Esophagus muscularis mucosa (tissue), 4 donors: ENCODE data around the gene NTN5. TPM values are rescaled to one million over a fixed set of nuclear protein-coding genes. Genes with fewer than 3 reads are reported as not detected.

Experiments used
- DNase-seq: peaks from one replicate; pipeline ENCODE4 v3.0.0-alpha.2; 2017; ENCODE audit errors: extremely low spot score
- H3K27ac ChIP-seq, 4 donors: fragments of 200-600 bp; sonication (generic); replicated peaks in 1 of 4; 1 replicate in 3 of 4; 2 replicates in 1 of 4; pipeline ENCODE4 v1.5.1; 2016 to 2019; ENCODE audit warnings: mild to moderate bottlenecking in 1 of 4
- H3K27me3 ChIP-seq, 4 donors: fragments of 200-600 bp; sonication (generic); one replicate each; pipeline versions ENCODE4 v1.5.1 to v1.6.0; 2016 to 2019
- H3K36me3 ChIP-seq, 4 donors: fragments of 200-600 bp; sonication (generic); one replicate each; pipeline ENCODE4 v1.5.1; 2016 to 2019
- H3K4me1 ChIP-seq, 4 donors: fragments of 200-600 bp; sonication (generic); one replicate each; pipeline ENCODE4 v1.5.1; 2016 to 2019
- H3K4me3 ChIP-seq, 4 donors: fragments of 200-600 bp; sonication (generic); 1 replicate in 2 of 4; 2 replicates in 2 of 4; pipeline ENCODE4 v1.5.1; 2016 to 2019; ENCODE audit warnings: mild to moderate bottlenecking in 4 of 4, moderate library complexity in 1 of 4
- H3K9me3 ChIP-seq, 4 donors: fragments of 200-600 bp; sonication (generic); 1 replicate in 3 of 4; 2 replicates in 1 of 4; pipeline ENCODE4 v1.5.1; 2016 to 2019
- EP300 ChIP-seq: sonication (generic); formaldehyde crosslinking; IDR thresholded peaks from one replicate; pipeline ENCODE4 v1.6.1; 2017; ENCODE audit warnings: antibody characterized with exemption
- POLR2A ChIP-seq: fragments of 450-650 bp; IDR thresholded peaks from one replicate; pipeline ENCODE4 v1.6.1; 2017; ENCODE audit warnings: antibody characterized with exemption, moderate library complexity, mild to moderate bottlenecking, low read depth
- POLR2AphosphoS5 ChIP-seq, 2 donors: sonication (generic); formaldehyde crosslinking; IDR thresholded peaks; one replicate each; pipeline ENCODE4 v1.6.1; 2017; ENCODE audit warnings: antibody characterized with exemption in 2 of 2
- WGBS: methylation state at CpG from one replicate; pipeline ENCODE4 v1.1.5; 2018; 5-methylcytosine and 5-hydroxymethylcytosine counted together
- intact Hi-C: fragments of 100-400 bp; cut with DNase I; formaldehyde crosslinking; loops from one replicate; pipeline ENCODE4 v1.15.1; 2023
- total RNA-seq, 4 donors: library from RNA; depleted of rRNA; stranded (reverse); fragments of >200 nt; gene quantifications; one replicate each; pipeline versions ENCODE4 v1.1.0 to v1.2.1, GENCODE V29; 2016
- TF ChIP-seq, protein P1 (sequence below), 3 experiments: fragments of 200-600 bp in 2 of 3; fragments of 450-650 bp in 1 of 3; sonication (generic) in 2 of 3; IDR thresholded peaks; one replicate each; pipeline ENCODE4 v1.5.1; 2017 to 2019; ENCODE audit warnings: antibody characterized with exemption in 3 of 3, mild to moderate bottlenecking in 2 of 3, moderate library complexity in 1 of 3

Gene NTN5
- total RNA-seq, 4 donors from 2014 or later = under 0.01 to 0.34 (median 0.17) TPM; not detected in 1

GRCh38 chr19:48713041-48713863 is 40.4 kb upstream of the NTN5 start:
- DNase-seq = no peak
- H3K4me1 ChIP-seq = peaks cover 38 to 49% (median 46%) of the 10 kb centered on the region in 4 donors
- intact Hi-C loops = loop anchor here (5.0 kb wide), 1 partner anchor 36 kb away; no protein-coding TSS in a partner anchor
- H3K27me3 ChIP-seq = no peaks in the 10 kb centered on the region
- peak overlapping the region; percentile 63 to 68 (median 65) for H3K4me3 ChIP-seq
- H3K9me3 ChIP-seq = peaks cover 0 to 4% (median 2%) of the 10 kb centered on the region in 4 donors
- no peaks in the 10 kb centered on the region for H3K36me3 ChIP-seq
- 16% methylated on average over 19 of the region's 25 CpGs for WGBS
- TF ChIP-seq, protein P1, sequence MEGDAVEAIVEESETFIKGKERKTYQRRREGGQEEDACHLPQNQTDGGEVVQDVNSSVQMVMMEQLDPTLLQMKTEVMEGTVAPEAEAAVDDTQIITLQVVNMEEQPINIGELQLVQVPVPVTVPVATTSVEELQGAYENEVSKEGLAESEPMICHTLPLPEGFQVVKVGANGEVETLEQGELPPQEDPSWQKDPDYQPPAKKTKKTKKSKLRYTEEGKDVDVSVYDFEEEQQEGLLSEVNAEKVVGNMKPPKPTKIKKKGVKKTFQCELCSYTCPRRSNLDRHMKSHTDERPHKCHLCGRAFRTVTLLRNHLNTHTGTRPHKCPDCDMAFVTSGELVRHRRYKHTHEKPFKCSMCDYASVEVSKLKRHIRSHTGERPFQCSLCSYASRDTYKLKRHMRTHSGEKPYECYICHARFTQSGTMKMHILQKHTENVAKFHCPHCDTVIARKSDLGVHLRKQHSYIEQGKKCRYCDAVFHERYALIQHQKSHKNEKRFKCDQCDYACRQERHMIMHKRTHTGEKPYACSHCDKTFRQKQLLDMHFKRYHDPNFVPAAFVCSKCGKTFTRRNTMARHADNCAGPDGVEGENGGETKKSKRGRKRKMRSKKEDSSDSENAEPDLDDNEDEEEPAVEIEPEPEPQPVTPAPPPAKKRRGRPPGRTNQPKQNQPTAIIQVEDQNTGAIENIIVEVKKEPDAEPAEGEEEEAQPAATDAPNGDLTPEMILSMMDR (IDR thresholded peaks at IDR 0.05) = peak in 1 of 3 experiments; percentile 31
- TF ChIP-seq EP300 = no peak
- H3K27ac ChIP-seq = peak overlapping the region; percentile 83 to 90 (median 88)

- WGBS = 89% methylated on average over 4 of the region's 4 CpGs
- Histone ChIP-seq H3K27ac (no peak overlapping the region), H3K36me3 (peaks cover 0 to 10% (median 0%) of the 10 kb centered on the region in 4 donors), H3K27me3 (no peaks in the 10 kb centered on the region), H3K9me3 (peaks cover 0 to 4% (median 2%) of the 10 kb centered on the region in 4 donors), H3K4me3 (no peak overlapping the region), H3K4me1 (peaks cover 26 to 34% (median 30%) of the 10 kb centered on the region in 4 donors)
- TF ChIP-seq, protein P1 (IDR thresholded peaks at IDR 0.05) = no peak
- DNase-seq = no peak
- intact Hi-C loops = loop anchor here (5.0 kb wide), 1 partner anchor 34 kb away; no protein-coding TSS in a partner anchor
Observed at GRCh38 chr19:48711106-48711662, 38.4 kb upstream of the NTN5 start.

DNA sequence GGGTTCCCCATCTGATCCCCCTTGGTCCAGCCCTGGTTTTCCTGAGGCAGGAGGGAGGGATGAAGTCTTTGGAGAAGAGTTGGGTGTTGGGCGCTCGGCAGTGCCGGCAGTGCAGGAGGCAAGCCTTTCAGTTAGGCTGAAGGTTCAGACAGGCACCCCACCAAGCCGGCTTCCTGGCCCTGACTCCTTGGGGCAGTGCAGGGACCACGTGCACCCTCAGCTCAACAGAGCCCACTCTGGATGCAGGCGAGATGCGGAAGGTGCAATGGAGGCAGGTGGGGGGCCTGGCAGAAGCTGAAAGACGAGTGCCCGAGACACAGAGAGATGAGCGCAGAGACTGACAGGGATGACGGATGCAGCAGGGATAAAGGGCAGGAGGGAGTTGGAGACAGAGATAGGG is 35.7 kb upstream of the NTN5 start:
- TF ChIP-seq, protein P1 (IDR thresholded peaks at IDR 0.05) = no peak
- no peak for TF ChIP-seq POLR2AphosphoS5 (IDR thresholded peaks at IDR 0.05)
- TF ChIP-seq EP300 = no peak
- no peak for TF ChIP-seq POLR2A
- H3K4me1 ChIP-seq = peaks cover 7 to 12% (median 9%) of the 10 kb centered on the region in 4 donors
- no peak overlapping the region for H3K4me3 ChIP-seq

GRCh38 chr19:48705431-48705830 is 32.6 kb upstream of the NTN5 start:
- H3K4me1 ChIP-seq = no peaks in the 10 kb centered on the region
- 80% methylated on average over 2 of the region's 2 CpGs for WGBS
- no peak for DNase-seq
- no peaks in the 10 kb centered on the region for H3K9me3 ChIP-seq
- H3K27me3 ChIP-seq = no peaks in the 10 kb centered on the region
- H3K36me3 ChIP-seq = peaks cover 0 to 43% (median 8%) of the 10 kb centered on the region in 4 donors
- no peak overlapping the region for H3K4me3 ChIP-seq
- H3K27ac ChIP-seq = no peak overlapping the region
- intact Hi-C loops = no loop called here
- TF ChIP-seq POLR2A = no peak
- no peak for TF ChIP-seq EP300
- TF ChIP-seq, protein P1 (IDR thresholded peaks at IDR 0.05) = no peak
- no peak for TF ChIP-seq POLR2AphosphoS5 (IDR thresholded peaks at IDR 0.05)

More for the DNA sequence above, 35.7 kb upstream of the NTN5 start:
- H3K27me3 ChIP-seq = no peaks in the 10 kb centered on the region
- intact Hi-C loops = no loop called here
- no peak overlapping the region for H3K27ac ChIP-seq
- peaks cover 0 to 18% (median 2%) of the 10 kb centered on the region in 4 donors for H3K36me3 ChIP-seq
- H3K9me3 ChIP-seq = peaks cover 0 to 4% (median 2%) of the 10 kb centered on the region in 4 donors
- WGBS = 70% methylated on average over 10 of the region's 11 CpGs
- DNase-seq = no peak
